COR-L47 (cell line): ENCODE data around the gene KLHDC1.

Experiments
- DNase-seq: peaks from one replicate; lab custom pipeline; 2025; lab: John Stamatoyannopoulos, UW

The KLHDC1 gene

DNA sequence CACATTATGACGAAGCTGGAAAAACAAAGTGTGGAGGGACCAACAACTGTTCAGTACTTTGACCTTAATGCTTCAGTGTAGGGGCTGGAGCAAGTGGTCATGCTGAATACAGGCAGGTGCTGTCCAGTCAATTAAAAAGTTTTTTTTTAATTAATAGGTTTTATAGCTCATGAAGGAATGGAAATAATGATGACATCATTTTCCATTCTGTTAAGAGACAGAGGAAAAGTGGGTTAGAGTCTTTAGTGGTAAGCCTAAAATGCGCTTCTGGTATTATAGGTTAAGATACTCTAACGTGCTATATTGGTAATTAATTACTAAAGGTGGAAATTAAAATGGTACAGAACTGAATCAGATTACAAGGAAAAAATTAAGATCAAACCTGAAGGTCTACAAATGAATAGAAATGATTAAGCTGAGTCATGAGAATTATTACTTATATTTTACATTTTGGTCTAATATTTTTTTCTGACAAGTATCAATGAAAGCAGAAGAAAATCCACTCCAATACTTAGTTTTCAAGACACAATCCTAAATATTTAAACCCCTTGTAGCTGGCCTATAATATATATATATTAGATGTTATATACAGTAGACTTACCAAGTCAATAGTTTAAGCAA lies 90.6 kb downstream of the KLHDC1 start:
- no peak for DNase-seq

DNA sequence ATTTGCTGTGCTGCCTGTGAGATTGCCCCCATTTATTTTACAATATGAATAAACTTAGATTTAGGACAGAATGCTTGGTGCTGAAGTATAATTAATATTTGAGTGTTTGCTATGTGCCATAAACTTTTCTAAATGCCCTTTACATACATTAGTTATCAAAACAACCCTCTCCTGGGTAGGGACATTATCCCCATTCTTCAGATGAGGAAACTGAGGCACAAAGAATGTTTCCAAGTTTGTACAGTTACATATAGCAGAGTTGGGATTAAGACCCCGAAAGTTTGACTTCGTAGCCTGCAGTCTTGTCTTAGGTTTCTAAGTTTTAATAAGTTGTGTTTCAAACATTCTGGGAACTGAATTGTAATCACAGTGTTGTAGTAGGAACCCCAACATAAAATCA lies 93.4 kb downstream of the KLHDC1 start:
- no peak for DNase-seq

DNA sequence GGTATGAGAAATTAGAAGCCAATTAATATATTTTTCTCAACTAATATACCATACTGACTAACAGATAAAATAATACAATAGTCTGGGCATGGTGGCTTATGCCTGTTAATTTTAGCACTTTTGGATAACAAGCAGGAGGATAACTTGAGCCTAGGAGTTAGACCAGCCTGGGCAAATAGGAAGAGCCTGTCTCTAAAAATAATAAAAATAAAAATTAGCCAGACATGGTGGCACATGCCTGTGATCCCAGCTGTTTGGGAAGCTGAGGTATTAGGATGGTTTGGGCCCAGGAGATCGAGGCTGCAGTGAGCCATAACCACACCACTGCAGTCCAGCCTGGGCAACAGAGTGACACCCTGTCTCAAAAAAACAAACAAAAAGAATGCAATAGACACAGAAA lies 99.7 kb downstream of the KLHDC1 start:
- DNase-seq, result no peak

DNA sequence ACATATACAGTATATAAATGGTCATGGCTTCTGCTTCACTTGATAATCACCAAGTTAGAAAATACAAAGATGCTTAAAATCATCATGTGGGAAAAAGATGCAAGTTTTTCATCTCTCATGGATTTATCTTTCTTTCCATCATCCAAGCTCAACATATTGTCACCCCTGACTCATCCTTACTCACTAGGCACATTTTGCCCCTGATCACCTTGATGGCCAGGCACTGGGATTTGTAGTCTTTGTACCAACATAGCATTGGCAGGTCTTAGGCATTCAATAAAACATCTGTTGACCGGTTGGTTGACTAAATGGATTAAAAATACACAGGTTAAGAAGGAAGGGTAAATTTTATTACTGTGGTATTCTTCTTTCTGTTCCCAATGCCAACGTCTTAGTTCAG lies 103.1 kb downstream of the KLHDC1 start:
- DNase-seq, result no peak
